ENCODE data around the gene NABP2. TPM values are rescaled to one million over a fixed set of nuclear protein-coding genes. Genes with fewer than 3 reads are reported as not detected.

NABP2 gene
- total and polyA plus RNA-seq, 2 of the 4 experiments (the other 2 are of a cell fraction): 29.2 to 37.4 TPM

DNA sequence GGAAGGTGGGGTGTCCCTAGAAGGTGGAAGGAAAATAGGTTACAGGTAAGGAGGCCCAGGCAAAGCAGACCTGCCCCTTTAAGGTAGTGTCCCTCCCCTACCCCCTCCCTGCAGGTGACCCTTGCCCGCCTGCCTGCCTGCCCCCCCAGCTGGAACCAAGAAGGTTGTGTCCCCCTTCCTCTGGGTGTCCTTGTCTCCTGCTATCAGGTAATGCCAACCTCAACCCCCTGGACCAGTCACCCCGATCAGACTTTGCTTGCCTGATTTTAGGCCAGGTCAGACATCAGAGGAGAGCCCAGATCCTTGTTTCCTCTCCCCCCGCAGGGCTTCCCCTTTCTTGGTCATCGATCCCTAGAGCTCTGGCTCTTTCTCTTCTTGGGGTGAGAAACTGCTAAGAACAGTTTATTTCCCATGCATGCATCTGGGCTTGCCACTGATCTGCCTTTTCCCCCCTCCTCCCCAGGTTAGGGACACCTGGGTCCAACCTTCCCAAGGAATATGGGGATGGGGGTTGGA is 5.8 kb downstream of the NABP2 start, which contains the start of gene SLC39A5:
Gene SLC39A5, plus strand, starts transcription at position 136 of the 516 bp plus-strand sequence. CDS start 1,224 bp downstream, outside the sequence.
- Histone ChIP-seq H3K79me1 (ENCODE audit: low read depth in 1 of 2, low read length in 2 of 2) (peaks cover 8 to 9% of the 10 kb centered on the region in 2 experiments), H3K56ac (ENCODE audit: extremely low read depth, insufficient read depth, low read length) (no peak within 1 kb of the TSS), H2BK5ac (ENCODE audit: low read depth, low read length, poor library complexity, severe bottlenecking) (no peak within 1 kb of the TSS), H3K36me3 (ENCODE audit: control insufficient read depth, insufficient read depth, low read length) (peaks cover 6% of the 10 kb centered on the region; the same call in 1 of the 2 replicates), H3K27ac (ENCODE audit: insufficient read depth, low read length) (no peak within 1 kb of the TSS), H3K9me1 (ENCODE audit: insufficient read depth, low read length) (peaks cover 4% of the 10 kb centered on the region), H3K27me3 (ENCODE audit: control insufficient read depth, insufficient read depth, low read length) (no peaks in the 10 kb centered on the region), H3K4me2 (ENCODE audit: low read depth, low read length) (no peak within 1 kb of the TSS), H3K9ac (ENCODE audit: low read depth, low read length) (no peak within 1 kb of the TSS), H3K4me3 (ENCODE audit: insufficient read depth, low read depth, low read length) (no peak within 1 kb of the TSS), H4K5ac (ENCODE audit: low read depth, low read length) (no peak within 1 kb of the TSS), H2BK120ac (ENCODE audit: low read depth, low read length) (no peak within 1 kb of the TSS), H3K4ac (ENCODE audit: low read depth, low read length) (no peak within 1 kb of the TSS), H4K20me1 (ENCODE audit: insufficient read depth, low read length) (no peaks in the 10 kb centered on the region), H3K23ac (ENCODE audit: low read depth, low read length) (no peak within 1 kb of the TSS), H4K91ac (ENCODE audit: insufficient read depth, low read depth, low read length) (no peak within 1 kb of the TSS), H2BK20ac (ENCODE audit: low read depth, low read length) (no peak within 1 kb of the TSS), H4K8ac (ENCODE audit: low read depth in 2 of 2, low read length in 2 of 2) (no peak within 1 kb of the TSS), H2BK15ac (ENCODE audit: low read depth, low read length) (no peak within 1 kb of the TSS), H3K14ac (replicated peaks; ENCODE audit: low read depth, low read length) (no peak within 1 kb of the TSS), H2AK5ac (ENCODE audit: low read depth, low read length) (no peak within 1 kb of the TSS), H3K4me1 (ENCODE audit: control insufficient read depth, insufficient read depth, low read length) (no peaks in the 10 kb centered on the region; the same call in 1 of the 2 replicates), H3K9me3 (ENCODE audit: control insufficient read depth, insufficient read depth, low read length) (no peaks in the 10 kb centered on the region), H2AK9ac (replicated peaks; ENCODE audit: low read depth, low read length, poor library complexity) (no peak within 1 kb of the TSS), H3K18ac (ENCODE audit: low read depth, low read length) (no peak within 1 kb of the TSS), H2AFZ (replicated peaks; ENCODE audit: low read length, poor library complexity) (no peak within 1 kb of the TSS)
- dilution Hi-C loops (cut with HindIII; ENCODE audit: low sequenced_read_pairs, unreplicated experiment): no loop called here
- POLR2A ChIA-PET (ENCODE audit: unreplicated experiment): no interaction called here
- WGBS, 2 experiments (ENCODE audit: extremely low coverage in 2 of 2, insufficient read length in 1 of 2): 100% methylated on average over 1 of the region's 4 CpGs; no CpG with 5 or more reads in 1 of the 2 experiments
- intact Hi-C loops (cut with micrococcal nuclease): no loop called here
- CTCF ChIA-PET: interaction anchor here (0.6 kb wide), 1 partner anchor 41 kb away, joined by 3 read pairs; no protein-coding TSS in a partner anchor
- DNase-seq (no peak), ATAC-seq (ENCODE audit: low read depth) (no peak)
- TF ChIP-seq MXI1 (IDR thresholded peaks at IDR 0.05; ENCODE audit: borderline replicate concordance, low read depth, low read length) (no peak), NFE2L2 (IDR thresholded peaks at IDR 0.05; ENCODE audit: low read depth, low read length) (no peak), CEBPB (IDR thresholded peaks at IDR 0.05; ENCODE audit: low read depth, low read length) (no peak), RAD21 (IDR thresholded peaks at IDR 0.05; ENCODE audit: low read length) (no peak), MAZ (IDR thresholded peaks at IDR 0.05; ENCODE audit: borderline replicate concordance, low read depth, low read length) (no peak), MAFK (IDR thresholded peaks at IDR 0.05; ENCODE audit: low read depth, low read length) (no peak), CHD1 (IDR thresholded peaks at IDR 0.05; ENCODE audit: low read depth, low read length) (no peak), BHLHE40 (IDR thresholded peaks at IDR 0.05; ENCODE audit: low read depth, low read length) (no peak), RCOR1 (IDR thresholded peaks at IDR 0.05; ENCODE audit: insufficient replicate concordance, low read length) (no peak), SMC3 (IDR thresholded peaks at IDR 0.05; ENCODE audit: low read depth, low read length) (no peak), RFX5 (IDR thresholded peaks at IDR 0.05; ENCODE audit: low read depth, low read length) (no peak), POLR2A (IDR thresholded peaks at IDR 0.05; ENCODE audit: low read depth, low read length) (no peak), FOS (IDR thresholded peaks at IDR 0.05; ENCODE audit: low read depth, low read length) (no peak)
- TF ChIP-seq, protein P1, sequence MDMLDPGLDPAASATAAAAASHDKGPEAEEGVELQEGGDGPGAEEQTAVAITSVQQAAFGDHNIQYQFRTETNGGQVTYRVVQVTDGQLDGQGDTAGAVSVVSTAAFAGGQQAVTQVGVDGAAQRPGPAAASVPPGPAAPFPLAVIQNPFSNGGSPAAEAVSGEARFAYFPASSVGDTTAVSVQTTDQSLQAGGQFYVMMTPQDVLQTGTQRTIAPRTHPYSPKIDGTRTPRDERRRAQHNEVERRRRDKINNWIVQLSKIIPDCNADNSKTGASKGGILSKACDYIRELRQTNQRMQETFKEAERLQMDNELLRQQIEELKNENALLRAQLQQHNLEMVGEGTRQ (IDR thresholded peaks at IDR 0.05; ENCODE audit: low read depth, low read length): no peak
- TF ChIP-seq, protein P2, sequence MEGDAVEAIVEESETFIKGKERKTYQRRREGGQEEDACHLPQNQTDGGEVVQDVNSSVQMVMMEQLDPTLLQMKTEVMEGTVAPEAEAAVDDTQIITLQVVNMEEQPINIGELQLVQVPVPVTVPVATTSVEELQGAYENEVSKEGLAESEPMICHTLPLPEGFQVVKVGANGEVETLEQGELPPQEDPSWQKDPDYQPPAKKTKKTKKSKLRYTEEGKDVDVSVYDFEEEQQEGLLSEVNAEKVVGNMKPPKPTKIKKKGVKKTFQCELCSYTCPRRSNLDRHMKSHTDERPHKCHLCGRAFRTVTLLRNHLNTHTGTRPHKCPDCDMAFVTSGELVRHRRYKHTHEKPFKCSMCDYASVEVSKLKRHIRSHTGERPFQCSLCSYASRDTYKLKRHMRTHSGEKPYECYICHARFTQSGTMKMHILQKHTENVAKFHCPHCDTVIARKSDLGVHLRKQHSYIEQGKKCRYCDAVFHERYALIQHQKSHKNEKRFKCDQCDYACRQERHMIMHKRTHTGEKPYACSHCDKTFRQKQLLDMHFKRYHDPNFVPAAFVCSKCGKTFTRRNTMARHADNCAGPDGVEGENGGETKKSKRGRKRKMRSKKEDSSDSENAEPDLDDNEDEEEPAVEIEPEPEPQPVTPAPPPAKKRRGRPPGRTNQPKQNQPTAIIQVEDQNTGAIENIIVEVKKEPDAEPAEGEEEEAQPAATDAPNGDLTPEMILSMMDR (conservative IDR thresholded peaks at IDR 0.05; ENCODE audit: low read depth, low read length): no peak
- TF ChIP-seq, protein P3, sequence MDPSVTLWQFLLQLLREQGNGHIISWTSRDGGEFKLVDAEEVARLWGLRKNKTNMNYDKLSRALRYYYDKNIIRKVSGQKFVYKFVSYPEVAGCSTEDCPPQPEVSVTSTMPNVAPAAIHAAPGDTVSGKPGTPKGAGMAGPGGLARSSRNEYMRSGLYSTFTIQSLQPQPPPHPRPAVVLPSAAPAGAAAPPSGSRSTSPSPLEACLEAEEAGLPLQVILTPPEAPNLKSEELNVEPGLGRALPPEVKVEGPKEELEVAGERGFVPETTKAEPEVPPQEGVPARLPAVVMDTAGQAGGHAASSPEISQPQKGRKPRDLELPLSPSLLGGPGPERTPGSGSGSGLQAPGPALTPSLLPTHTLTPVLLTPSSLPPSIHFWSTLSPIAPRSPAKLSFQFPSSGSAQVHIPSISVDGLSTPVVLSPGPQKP (IDR thresholded peaks at IDR 0.05; ENCODE audit: borderline replicate concordance, low read depth, low read length): no peak
- no TSS peak for BruUV-seq (replicated peaks)
- in situ Hi-C loops (cut with MboI; ENCODE audit: low sequenced_read_pairs): no loop called here
